ENCODE data around the gene ECHS1. TPM values are rescaled to one million over a fixed set of nuclear protein-coding genes. Genes with fewer than 3 reads are reported as not detected.
"Not testable (repeated sequence)": the region's sequence is repeated elsewhere in the genome, so short reads cannot be mapped to it uniquely, and the experiment has no call there.

The ECHS1 gene
- total RNA-seq, 4 donors from 2014 or later = 44.2 to 64.9 (median 54.7) TPM

DNA sequence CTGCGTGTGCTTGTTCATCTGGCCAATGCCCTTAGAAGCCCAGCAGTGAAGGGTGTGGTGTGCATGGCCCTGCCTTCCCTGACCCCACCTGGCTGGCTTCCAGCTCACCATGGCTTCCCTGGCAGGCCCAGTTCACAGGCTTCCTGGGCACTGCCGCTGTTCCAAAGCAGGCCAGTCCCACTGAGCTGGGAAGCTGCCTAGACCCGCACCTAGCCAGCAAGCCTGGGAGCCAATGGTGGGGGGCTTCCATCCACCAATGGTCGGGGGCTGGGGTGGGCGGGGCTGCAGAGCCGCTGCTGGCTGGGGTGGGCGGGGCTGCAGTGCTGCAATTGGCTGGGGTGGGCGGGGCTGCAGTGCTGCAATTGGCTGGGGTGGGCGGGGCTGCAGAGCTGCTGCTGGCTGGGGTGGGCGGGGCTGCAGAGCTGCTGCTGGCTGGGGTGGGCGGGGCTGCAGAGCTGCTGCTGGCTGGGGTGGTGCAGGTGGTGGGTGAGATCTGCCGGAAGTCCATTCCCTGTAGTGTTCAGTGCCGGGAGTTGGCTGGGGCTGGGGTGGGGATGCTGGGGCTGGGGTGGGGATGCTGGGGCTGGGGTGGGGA is 48.9 kb downstream of the ECHS1 start:
- Histone ChIP-seq H3K36me3 (no peaks in the 10 kb centered on the region), H3K4me1 (peaks cover 18% of the 10 kb centered on the region), H3K27me3 (peaks cover 80% of the 10 kb centered on the region), H3K27ac (no peak overlapping the region), H3K9me3 (no peaks in the 10 kb centered on the region), H3K4me3 (peak overlapping the region; percentile 51)
- no peak for TF ChIP-seq POLR2A (IDR thresholded peaks at IDR 0.05)
- DNase-seq (ENCODE audit: low spot score in 2 of 2) = no peak
- 20% methylated on average over 3 of the region's 13 CpGs for WGBS

DNA sequence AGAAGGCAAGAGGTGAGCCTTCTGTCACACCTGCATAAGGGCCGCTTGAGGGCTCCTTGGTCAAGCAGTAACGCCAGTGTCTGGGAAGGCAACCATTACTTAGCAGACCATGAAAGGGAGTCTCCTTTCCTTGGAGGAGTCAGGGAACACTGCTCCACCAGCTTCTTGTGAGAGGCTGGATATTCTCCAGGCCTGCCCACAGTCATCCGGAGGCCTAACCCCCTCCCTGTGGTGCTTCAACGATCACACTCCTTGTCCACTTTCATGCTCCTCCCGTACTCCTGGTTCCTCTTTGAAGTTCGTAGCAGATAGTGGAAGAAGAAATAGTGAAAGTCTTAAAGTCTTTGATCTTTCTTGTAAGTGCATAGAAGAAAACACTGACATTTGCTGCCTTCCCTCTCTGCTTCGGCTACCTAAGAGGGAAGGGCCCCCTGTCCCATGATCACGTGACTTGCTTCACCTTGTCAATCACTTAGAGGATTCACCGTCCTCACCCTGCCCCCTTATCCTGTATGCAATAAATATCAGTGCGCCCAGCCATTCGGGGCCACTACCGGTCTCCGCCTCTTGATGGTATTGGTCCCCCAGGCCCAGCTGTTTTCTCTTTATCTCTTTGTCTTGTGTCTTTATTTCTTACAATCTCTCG is 51.0 kb downstream of the ECHS1 start:
- H3K36me3 ChIP-seq; H3K4me3 ChIP-seq; H3K27ac ChIP-seq; DNase-seq (ENCODE audit: low spot score in 2 of 2); H3K9me3 ChIP-seq: not testable (repeated sequence)
- WGBS = 68% methylated on average over 12 of the region's 14 CpGs
- H3K27me3 ChIP-seq = peaks cover 68% of the 10 kb centered on the region
- peaks cover 24% of the 10 kb centered on the region for H3K4me1 ChIP-seq

DNA sequence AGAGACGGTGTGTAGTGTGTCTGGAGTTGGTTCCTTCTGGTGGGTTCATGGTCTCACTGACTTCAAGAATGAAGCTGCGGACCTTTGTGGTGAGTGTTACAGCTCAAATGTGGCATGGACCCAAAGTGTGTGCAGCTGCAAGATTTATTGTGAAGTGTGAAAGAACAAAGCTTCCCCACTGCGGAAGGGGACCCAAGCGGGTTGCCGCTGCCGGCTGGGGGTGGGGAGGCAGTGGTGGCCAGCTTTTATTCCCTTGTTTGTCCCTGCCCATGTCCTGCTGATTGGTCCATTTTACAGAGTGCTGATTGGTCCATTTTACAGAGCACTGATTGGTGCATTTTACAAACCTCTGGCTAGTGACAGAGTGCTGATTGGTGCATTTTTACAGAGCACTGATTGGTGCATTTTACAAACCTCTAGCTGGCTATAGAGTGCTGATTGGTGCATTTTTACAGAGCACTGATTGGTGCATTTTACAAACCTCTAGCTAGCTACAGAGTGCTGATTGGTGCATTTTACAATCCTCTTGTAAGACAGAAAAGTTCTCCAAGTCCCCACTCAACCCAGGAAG is 52.2 kb downstream of the ECHS1 start:
- not testable (repeated sequence) for H3K9me3 ChIP-seq; H3K27ac ChIP-seq; H3K4me3 ChIP-seq; H3K36me3 ChIP-seq; DNase-seq (ENCODE audit: low spot score in 2 of 2)
- 91% methylated on average over 6 of the region's 6 CpGs for WGBS
- Histone ChIP-seq H3K27me3 (peaks cover 55% of the 10 kb centered on the region), H3K4me1 (peaks cover 22% of the 10 kb centered on the region)

DNA sequence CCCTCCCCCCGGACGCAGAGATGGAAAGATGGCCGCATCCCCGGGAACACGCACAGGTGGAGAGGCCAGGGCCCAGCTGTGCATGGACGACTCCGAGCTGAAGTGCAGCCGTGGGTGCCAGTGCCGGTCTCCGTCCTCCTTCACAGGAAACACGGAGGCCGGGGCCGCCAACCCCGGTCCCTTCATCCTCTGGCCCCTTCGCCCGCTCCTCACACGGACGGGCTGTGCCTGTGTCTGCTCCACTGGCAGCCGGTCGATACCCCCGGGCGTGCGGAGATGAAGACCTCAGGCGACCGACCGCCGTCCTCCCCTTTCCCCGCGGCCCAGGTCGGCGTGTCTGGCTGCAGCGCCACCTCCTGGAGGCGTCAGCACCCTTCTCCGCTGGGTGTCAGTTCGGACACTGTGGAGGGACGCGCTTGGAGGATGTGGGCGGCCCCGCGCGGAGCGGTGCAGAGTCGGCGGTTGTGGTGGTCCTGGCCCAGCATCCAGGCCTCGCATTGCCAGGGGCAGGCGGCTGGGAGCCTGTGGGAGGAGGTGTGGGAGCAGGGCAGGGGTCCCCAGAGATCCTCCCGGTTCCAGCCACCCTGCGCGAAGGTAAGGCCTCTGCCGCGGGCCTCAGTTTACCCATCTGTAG is 54.5 kb downstream of the ECHS1 start:
- Histone ChIP-seq H3K4me3 (peak overlapping the region; percentile 40), H3K9me3 (no peaks in the 10 kb centered on the region), H3K4me1 (peaks cover 7% of the 10 kb centered on the region), H3K36me3 (no peaks in the 10 kb centered on the region), H3K27ac (no peak overlapping the region), H3K27me3 (peaks cover 34% of the 10 kb centered on the region)
- TF ChIP-seq EP300 (IDR thresholded peaks at IDR 0.05) (no peak), POLR2AphosphoS5 (IDR thresholded peaks at IDR 0.05) (no peak)
- TF ChIP-seq, protein P1, sequence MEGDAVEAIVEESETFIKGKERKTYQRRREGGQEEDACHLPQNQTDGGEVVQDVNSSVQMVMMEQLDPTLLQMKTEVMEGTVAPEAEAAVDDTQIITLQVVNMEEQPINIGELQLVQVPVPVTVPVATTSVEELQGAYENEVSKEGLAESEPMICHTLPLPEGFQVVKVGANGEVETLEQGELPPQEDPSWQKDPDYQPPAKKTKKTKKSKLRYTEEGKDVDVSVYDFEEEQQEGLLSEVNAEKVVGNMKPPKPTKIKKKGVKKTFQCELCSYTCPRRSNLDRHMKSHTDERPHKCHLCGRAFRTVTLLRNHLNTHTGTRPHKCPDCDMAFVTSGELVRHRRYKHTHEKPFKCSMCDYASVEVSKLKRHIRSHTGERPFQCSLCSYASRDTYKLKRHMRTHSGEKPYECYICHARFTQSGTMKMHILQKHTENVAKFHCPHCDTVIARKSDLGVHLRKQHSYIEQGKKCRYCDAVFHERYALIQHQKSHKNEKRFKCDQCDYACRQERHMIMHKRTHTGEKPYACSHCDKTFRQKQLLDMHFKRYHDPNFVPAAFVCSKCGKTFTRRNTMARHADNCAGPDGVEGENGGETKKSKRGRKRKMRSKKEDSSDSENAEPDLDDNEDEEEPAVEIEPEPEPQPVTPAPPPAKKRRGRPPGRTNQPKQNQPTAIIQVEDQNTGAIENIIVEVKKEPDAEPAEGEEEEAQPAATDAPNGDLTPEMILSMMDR (IDR thresholded peaks at IDR 0.05) = peak in 1 of 2 donors; percentile 77
- WGBS = no CpG with 5 or more reads among the region's 51 CpGs
- DNase-seq (ENCODE audit: low spot score in 2 of 2) = no peak

DNA sequence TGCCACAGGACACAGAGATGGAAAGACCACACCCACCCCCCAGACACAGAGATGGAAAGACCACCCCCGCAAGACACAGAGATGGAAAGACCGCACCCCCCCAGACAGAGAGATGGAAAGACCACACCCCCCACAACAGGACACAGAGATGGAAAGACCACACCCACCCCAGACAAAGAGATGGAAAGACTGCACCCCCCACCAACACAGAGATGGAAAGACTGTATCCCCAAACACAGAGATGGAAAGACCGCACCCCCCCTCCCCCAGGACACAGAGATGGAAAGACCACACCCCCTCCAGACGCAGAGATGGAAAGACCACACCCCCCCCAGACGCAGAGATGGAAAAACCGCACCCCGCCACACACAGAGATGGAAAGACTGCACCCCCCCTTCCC is 56.4 kb downstream of the ECHS1 start:
- 73% methylated on average over 7 of the region's 7 CpGs for WGBS

DNA sequence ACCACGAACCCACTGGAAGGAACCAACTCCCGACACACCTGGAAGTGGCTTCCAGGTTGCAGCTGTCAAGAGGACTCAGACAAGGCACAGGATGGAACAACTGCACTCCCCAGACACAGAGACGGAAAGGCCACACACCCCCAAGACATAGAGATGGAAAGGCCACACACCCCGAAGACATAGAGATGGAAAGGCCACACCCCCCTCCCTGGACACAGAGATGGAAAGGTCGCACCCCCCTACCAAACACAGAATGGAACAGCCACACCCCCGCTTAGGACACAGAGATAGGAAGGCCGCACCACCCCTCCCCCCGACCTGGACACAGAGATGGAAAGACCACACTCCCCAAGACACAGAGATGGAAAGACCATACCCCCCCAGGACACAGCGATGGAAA is 56.9 kb downstream of the ECHS1 start:
- Histone ChIP-seq H3K36me3 (peaks cover 21% of the 10 kb centered on the region), H3K27ac (no peak overlapping the region), H3K4me1 (peaks cover 7% of the 10 kb centered on the region), H3K27me3 (peaks cover 25% of the 10 kb centered on the region), H3K9me3 (no peaks in the 10 kb centered on the region), H3K4me3 (no peak overlapping the region)
- TF ChIP-seq, protein P1 (IDR thresholded peaks at IDR 0.05) = no peak
- TF ChIP-seq POLR2AphosphoS5 (IDR thresholded peaks at IDR 0.05) (no peak), EP300 (IDR thresholded peaks at IDR 0.05) (no peak), POLR2A (IDR thresholded peaks at IDR 0.05) (no peak)
- 89% methylated on average over 9 of the region's 9 CpGs for WGBS
- no peak for DNase-seq (ENCODE audit: low spot score in 2 of 2)

More for the DNA sequence above, 56.4 kb downstream of the ECHS1 start:
- peaks cover 25% of the 10 kb centered on the region for H3K27me3 ChIP-seq
- H3K9me3 ChIP-seq = no peaks in the 10 kb centered on the region
- H3K4me1 ChIP-seq = peaks cover 7% of the 10 kb centered on the region
- no peak for DNase-seq (ENCODE audit: low spot score in 2 of 2)
- TF ChIP-seq, protein P1 (IDR thresholded peaks at IDR 0.05) = no peak
- no peak for TF ChIP-seq EP300 (IDR thresholded peaks at IDR 0.05)
- TF ChIP-seq POLR2AphosphoS5 (IDR thresholded peaks at IDR 0.05) = no peak
- no peak for TF ChIP-seq POLR2A (IDR thresholded peaks at IDR 0.05)
- H3K4me3 ChIP-seq = no peak overlapping the region
- no peak overlapping the region for H3K27ac ChIP-seq
- peaks cover 16% of the 10 kb centered on the region for H3K36me3 ChIP-seq

Data from suprapubic skin (tissue), 4 donors.